GM19099 (cell line): Measurements from ENCODE around the gene VAT1.
A peak's percentile ranks its signal among the peaks of the same experiment; 100 is the strongest.

Source experiments
- POLR2A ChIP-seq: IDR thresholded peaks from 3 replicates; pipeline ENCODE4 v1.6.1; 2011; ENCODE audit warnings: low read depth; ENCODE audit not compliant: insufficient read length; ENCODE audit errors: extremely low read depth

The VAT1 gene

GRCh38 chr17:42999003-42999525, 23.1 kb downstream of the VAT1 start:
- TF ChIP-seq POLR2A = no peak

DNA sequence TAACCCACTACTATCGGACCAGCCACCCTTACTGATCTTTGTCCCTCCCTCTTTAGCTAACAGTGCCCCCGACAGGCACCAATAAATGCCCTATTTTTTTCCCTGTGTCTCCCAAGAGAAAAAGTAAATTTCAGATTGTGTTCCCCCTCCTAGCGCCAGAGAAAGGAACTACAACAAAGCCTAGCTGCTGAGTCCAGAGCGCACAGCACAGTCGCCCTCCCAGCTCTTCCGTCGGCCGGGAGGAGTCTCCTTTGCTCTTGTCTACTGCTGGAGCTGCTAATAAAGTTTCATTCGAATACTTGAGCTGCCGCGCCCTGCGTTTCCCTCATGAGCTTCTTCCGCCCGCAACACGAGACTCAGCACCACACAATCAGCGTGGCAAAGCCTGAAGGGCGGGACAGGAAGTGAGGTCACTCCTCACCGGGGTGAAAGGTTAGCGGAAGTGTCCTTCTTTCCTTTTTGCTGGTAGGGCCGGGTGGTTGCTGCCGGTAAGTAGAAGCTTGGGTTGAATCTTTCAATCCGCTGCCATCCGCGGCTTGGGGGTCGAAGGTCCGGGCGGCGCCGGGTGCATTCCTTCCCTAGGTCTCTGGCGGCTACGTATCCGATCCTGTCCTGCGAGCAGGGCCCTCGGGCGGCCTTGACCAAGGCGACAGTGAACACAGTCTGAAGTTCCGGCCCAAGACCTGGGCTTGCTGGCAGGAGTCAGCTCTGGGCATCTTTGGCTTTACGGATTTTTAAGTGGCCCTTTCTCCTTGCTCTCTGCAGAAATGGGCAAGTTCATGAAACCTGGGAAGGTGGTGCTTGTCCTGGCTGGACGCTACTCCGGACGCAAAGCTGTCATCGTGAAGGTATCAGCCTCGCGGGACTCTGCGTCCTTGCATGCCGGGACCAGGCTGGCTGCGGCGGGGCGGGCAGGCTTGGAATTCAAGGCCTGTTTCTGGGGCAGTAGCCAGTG, 23.9 kb downstream of the VAT1 start, which contains the start of gene RPL27:
TSS of gene RPL27 (plus strand) at position 436 of the 955 bp plus-strand sequence. CDS start at position 768, 332 bp downstream.
- peak; percentile 96 for TF ChIP-seq POLR2A

- TF ChIP-seq POLR2A = no peak
Observed at GRCh38 chr17:42997390-42997983, 24.7 kb downstream of the VAT1 start.

DNA sequence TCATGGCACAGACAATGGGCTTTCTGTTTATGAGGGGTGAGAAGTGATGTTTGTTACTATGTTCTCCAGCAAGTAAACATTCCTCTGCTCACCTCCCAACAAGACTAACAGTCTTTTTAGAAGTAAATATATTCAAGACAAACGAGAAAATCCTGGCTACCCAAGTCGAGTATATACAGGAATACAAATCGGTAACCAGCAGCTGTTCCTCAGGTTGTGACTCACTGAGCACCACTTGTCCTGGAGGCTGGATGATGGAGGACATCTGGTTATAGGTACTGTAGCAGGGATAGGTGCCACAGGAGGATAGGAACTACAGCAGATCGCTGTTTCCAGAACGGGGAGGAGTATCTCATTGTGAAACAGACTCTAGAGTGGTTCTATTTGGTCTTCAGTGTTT, 29.3 kb downstream of the VAT1 start:
- no peak for TF ChIP-seq POLR2A

GRCh38 chr17:42991471-42991870, 30.7 kb downstream of the VAT1 start:
- no peak for TF ChIP-seq POLR2A

GRCh38 chr17:42989726-42990652, 32.2 kb downstream of the VAT1 start:
- TF ChIP-seq POLR2A = no peak

- no peak for TF ChIP-seq POLR2A
Observed at GRCh38 chr17:42989141-42989540, 33.0 kb downstream of the VAT1 start.

DNA sequence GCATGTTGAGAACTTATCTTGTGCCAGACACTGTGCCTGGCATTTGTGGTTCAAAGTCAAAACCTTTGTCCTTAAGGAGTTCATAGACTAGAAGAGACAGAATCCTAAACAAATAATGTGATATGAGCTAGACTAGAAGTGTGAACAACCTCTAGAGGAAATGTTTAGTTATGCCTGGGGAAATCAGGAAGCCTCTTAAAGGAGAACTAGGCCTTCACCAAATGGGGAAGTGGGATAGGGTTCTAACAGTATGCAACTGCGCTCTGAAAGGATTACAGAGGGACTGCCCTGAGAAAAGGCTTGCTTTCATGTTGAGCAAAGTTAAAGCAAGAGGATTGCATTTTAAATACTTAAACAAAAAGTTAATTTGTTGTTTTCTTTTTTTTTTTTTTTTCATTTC, 37.0 kb downstream of the VAT1 start:
- no peak for TF ChIP-seq POLR2A

- TF ChIP-seq POLR2A = no peak
Observed at GRCh38 chr17:42982266-42982665, 39.9 kb downstream of the VAT1 start.

DNA sequence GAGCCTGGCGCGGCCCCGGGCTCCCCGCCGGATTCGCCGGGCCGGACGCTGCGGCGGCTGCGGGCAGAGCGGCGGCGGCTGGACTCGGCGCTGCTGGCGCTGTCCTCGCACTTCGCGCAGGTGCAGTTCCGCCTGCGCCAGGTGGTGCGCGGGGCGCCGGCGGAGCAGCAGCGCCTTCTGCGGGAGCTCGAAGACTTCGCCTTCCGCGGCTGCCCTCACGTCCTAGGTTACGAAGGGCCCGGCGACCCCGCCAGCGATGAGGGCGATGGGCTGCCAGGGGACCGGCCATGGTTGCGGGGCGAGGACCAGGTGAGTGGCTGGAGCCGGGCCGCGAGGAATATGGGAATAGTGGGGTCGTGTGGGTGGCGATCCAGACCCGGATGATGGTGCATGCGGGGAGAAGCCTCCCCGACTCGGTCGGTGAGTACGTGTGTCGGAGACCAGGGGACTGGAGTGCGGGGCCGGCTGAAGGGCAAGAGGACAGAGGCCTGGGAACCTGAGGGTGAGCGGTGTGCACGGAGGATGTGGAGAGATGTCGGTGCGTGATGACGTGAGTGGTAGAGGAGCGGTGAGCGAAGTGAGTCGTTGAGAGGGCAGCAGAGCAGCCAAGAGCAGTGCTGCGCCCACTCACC, 41.3 kb downstream of the VAT1 start:
- TF ChIP-seq POLR2A = peak; percentile 35

- peak; percentile 76 for TF ChIP-seq POLR2A
Observed at GRCh38 chr17:42980274-42980765, 41.9 kb downstream of the VAT1 start, which contains the start of gene RUNDC1. Gene RUNDC1 (plus strand): TSS chr17:42980565. CDS start chr17:42980577, 12 bp downstream.

- no peak for TF ChIP-seq POLR2A
Observed at GRCh38 chr17:42979511-42980273, 42.5 kb downstream of the VAT1 start, which contains the start of gene PTGES3L. Gene PTGES3L (minus strand): TSS chr17:42980080. CDS start chr17:42980053, 27 bp downstream.

GRCh38 chr17:42975265-42975664, 46.9 kb downstream of the VAT1 start:
- no peak for TF ChIP-seq POLR2A
